Stimulated activated CD4-positive, alpha-beta T cell treated with anti-CD3 and anti-CD28 coated beads, Interleukin-1b, Interleukin-23, amount 100 ng/mL, for 1 hour (primary cell): ENCODE measurements around the gene EGFR.

Experiments
- DNase-seq, 2 donors: peaks; one replicate each; pipeline ENCODE4 v3.0.0-alpha.2; 2020; ENCODE audit warnings: low read depth in 2 of 2

The EGFR gene

DNA sequence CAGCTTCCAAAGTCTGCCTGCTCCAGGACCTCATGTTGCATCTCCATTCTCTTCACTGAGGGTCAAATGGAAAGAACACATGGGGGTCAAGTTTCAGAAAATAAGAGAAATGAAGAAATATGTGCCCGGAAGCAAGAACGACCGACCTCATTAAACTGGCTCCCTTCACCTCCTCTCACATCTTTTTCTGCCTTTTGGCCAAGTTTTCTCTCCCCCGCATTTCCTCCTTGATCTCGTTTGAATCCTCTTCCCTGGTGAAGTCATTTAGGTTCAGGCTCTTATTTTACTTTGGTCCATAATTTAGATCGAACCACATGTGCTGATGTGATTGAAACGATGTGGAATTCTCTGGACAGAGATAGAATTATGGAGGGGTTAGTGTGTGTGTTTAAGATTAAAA is 44.2 kb downstream of the EGFR start:
- no peak for DNase-seq

DNA sequence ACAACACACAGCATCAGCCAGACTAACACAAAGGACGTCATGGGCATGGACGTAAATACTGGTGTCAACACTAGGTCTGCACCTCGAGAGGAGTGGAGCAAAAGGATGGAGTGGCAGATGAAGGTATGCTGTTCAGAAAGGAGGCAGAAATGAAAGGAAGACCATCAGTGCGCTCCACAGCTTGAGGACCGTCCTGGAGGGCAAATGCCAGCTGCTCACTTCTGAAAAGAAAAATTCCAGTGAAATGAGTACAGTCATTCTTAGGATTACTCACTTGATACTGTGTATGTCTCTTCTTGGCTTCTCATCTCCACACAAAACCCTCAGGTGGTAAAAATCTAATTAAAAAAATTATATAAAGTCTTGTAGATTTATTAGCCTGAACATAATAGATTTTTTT is 44.8 kb downstream of the EGFR start:
- no peak for DNase-seq

- no peak for DNase-seq
Measured at GRCh38 chr7:55065079-55065478, 46.3 kb downstream of the EGFR start.

- DNase-seq = no peak
Measured at GRCh38 chr7:55065511-55066229, 46.9 kb downstream of the EGFR start.

GRCh38 chr7:55066524-55066923 is 47.7 kb downstream of the EGFR start:
- DNase-seq = no peak

DNA sequence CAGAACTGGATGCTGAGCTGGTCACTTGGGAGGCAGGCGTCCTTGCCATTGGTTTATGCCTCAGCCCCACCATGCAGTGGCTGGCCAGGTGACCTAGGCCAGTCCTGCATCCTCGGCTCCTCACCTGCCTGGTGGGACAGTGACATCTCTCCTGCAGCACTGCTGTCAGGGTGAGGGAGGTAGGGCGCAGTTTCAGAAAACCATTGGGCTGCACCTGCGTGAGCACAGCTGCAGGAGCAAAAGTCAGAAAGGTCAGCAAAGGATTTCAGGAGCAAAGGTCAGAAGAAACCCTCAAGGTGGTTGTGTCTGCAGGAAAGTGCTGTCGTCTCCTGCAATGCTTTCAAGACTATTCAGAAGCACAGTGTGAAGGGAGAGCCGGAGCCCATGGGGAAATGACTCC is 48.1 kb downstream of the EGFR start:
- no peak for DNase-seq

DNA sequence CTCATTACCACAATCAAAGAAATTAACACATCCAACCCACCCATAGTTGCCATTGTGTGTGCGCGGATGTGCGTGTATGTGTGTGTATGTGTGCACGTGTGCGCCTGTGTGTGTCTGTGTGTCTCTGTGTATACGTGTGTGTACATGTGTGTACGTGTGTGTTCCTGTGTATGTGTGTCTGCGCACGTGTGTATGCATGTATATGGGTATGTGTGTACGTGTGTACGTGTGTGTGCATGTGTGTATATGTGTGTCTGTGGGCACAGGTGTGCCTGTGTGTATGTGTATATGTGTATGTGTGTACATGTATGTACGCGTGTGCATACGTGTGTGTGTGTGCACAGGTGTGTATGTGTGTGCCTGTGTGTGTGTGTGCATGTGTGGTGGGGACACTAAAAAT is 48.9 kb downstream of the EGFR start:
- DNase-seq = no peak

- no peak for DNase-seq
Measured at GRCh38 chr7:55069271-55069792, 50.5 kb downstream of the EGFR start.

GRCh38 chr7:55070271-55070743 is 51.5 kb downstream of the EGFR start:
- no peak for DNase-seq

DNA sequence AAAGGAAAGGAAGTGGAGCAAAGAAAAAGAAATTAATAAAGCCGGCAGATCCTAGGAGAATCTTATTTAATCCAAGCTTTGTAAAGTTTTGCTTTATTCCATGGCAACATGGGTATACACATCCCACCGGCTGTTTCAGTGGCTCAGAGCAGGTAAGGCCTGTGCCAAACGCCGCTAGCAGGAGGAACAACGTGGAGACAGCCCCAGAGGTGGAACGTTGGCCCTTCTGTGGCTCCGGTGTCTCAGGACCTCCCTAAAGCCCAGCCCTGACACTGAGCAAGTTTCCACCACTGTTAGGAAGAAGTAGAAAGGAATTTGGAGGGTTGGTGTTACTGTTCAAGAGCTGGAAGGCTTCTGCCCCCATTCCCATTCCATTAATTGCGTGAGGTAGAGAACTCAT is 52.0 kb downstream of the EGFR start:
- no peak for DNase-seq

GRCh38 chr7:55071411-55072175 is 52.8 kb downstream of the EGFR start:
- no peak for DNase-seq

GRCh38 chr7:55072251-55072650 is 53.4 kb downstream of the EGFR start:
- DNase-seq = no peak

DNA sequence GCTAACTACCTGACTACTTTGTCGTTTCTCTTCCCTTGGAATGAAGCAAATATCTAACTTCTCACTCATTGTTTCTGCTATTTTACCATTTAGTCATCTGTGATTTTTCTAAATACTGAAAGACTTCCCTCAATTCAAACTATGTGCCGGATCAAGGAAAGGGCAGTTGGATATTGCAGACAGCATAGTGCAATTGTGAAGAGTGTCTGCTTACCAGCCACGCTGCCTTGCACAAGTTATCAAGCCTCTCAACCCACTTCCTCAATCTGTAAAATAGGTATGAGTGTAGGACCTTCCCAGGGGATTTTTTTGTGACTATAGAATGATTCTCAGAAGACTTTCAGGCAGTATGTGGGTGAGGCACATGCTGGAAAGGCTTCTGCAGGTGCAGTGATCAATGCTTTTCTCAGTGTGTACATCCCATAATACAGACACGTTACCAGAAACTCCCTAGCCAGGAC is 54.3 kb downstream of the EGFR start:
- DNase-seq = no peak

- DNase-seq = no peak
Measured at GRCh38 chr7:55073976-55074528, 55.2 kb downstream of the EGFR start.

- DNase-seq = no peak
Measured at GRCh38 chr7:55075464-55076021, 56.7 kb downstream of the EGFR start.

DNA sequence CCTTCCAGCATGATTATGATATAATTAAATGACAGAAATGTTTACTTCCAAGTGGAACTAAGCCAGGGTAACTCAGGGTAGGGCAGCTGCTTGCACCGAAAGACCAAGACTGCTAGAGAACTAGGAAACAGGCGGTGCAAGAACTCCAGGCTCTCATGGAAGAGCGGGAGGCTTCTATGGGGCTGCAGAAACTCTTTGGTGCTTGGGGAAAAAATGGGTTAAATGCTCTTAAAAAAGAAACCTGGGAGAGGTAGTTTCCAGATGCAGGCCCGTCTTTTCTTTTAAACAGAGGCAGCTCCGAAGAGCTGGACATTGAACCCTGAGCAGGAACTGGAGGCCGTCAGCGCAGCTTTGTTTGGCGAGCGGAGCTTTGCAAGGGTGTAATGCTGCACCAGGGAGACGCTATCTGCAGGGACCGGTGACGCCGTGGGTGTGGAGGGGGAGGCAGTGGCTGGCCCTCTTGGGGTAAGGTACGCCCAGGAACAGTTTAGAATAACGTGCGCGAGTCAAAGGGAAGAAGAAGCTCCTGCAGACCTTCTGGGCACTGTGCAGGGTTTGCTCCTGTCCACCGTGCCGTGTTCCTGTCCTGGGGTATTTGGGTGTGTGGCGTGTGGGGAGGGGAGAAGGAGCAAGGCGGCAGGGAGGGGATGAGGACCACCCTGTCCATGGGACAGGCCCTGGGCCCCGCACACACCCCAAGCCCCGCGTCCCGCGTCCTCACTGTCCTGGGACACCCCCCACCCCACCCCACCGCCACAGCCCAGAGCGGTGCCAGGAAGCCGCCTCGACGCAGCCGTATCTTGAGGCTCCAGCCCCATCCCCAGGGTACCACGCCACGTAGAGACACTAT is 59.0 kb downstream of the EGFR start:
- DNase-seq = no peak

GRCh38 chr7:55078465-55079372 is 59.9 kb downstream of the EGFR start:
- no peak for DNase-seq

DNA sequence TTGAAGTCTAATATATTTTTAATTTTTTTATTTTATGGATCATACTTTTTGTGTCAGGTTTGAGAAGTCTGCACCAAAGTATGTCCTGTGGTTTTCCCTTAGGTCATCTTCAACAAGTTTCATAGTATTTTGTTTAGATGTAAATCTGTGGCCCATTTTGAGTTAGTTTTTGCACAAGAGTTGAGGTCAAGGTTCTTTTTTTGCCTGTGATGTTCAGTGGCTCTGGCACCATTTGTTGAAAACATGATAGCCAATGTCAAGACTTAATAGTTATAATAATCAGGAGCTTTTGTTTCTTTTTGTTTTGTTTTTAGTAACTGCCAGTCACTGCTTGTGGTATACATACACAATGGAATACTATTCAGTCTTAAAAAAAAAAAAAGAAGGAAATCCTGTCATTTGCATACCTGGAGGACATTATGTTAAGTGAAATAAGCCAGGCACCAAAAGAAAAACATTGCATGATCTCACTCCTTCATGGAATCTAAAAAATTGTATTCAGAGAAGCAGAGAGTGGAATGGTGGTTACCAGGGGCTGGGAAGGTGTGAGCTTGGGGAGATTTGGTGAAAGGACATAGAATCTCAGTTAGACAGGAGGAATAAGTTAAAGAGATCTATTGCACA is 61.3 kb downstream of the EGFR start:
- DNase-seq = no peak

GRCh38 chr7:55081068-55081467 is 62.3 kb downstream of the EGFR start:
- no peak for DNase-seq
